Liver (tissue), 3 donors: ENCODE results near the gene DNAJC8.

Experiments used
- ATF3 ChIP-seq: IDR thresholded peaks from 2 replicates; pipeline ENCODE4 v1.6.1; 2016; ENCODE audit warnings: antibody characterized with exemption
- CTCF ChIP-seq: fragments of 150-350 bp; IDR thresholded peaks from 2 replicates; pipeline ENCODE4 v1.5.1; 2017; ENCODE audit warnings: improper control_type of control experiment, low read depth, low read length; ENCODE audit not compliant: missing input control
- EGR1 ChIP-seq, 2 donors: IDR thresholded peaks; 2 replicates each; pipeline ENCODE4 v1.6.1; 2016 to 2018; ENCODE audit warnings: antibody characterized with exemption in 2 of 2, low read depth in 2 of 2
- FOXA1 ChIP-seq: IDR thresholded peaks from 2 replicates; pipeline ENCODE4 v1.6.1; 2016; ENCODE audit warnings: antibody characterized with exemption
- FOXA2 ChIP-seq: IDR thresholded peaks from 2 replicates; pipeline ENCODE4 v1.6.1; 2016; ENCODE audit warnings: antibody characterized with exemption
- HNF4G ChIP-seq: IDR thresholded peaks from 2 replicates; pipeline ENCODE4 v1.6.1; 2016; ENCODE audit warnings: antibody characterized with exemption
- JUND ChIP-seq, 2 donors: IDR thresholded peaks; 2 replicates each; pipeline ENCODE4 v1.6.1; 2016; ENCODE audit warnings: antibody characterized with exemption in 2 of 2
- MAX ChIP-seq: IDR thresholded peaks from 2 replicates; pipeline ENCODE4 v1.6.1; 2016; ENCODE audit warnings: antibody characterized with exemption
- REST ChIP-seq: IDR thresholded peaks from 2 replicates; pipeline ENCODE4 v1.6.1; 2016; ENCODE audit warnings: antibody characterized with exemption, mild to moderate bottlenecking
- RXRA ChIP-seq, 2 donors: IDR thresholded peaks; 2 replicates each; pipeline ENCODE4 v1.6.1; 2017 to 2018; ENCODE audit warnings: antibody characterized with exemption in 2 of 2, mild to moderate bottlenecking in 1 of 2
- SP1 ChIP-seq: IDR thresholded peaks from 2 replicates; pipeline ENCODE4 v1.6.1; 2018; ENCODE audit warnings: antibody characterized with exemption, mild to moderate bottlenecking
- TAF1 ChIP-seq: conservative IDR thresholded peaks from 2 replicates; pipeline ENCODE4 v1.6.1; 2016; ENCODE audit warnings: antibody characterized with exemption, mild to moderate bottlenecking
- YY1 ChIP-seq: IDR thresholded peaks from 2 replicates; pipeline ENCODE4 v1.6.1; 2016; ENCODE audit warnings: antibody characterized with exemption, mild to moderate bottlenecking
- ZBTB33 ChIP-seq: IDR thresholded peaks from 2 replicates; pipeline ENCODE4 v1.6.1; 2016; ENCODE audit warnings: antibody characterized with exemption
- donor health status: healthy.
- donor health status: healthy.

- TF ChIP-seq CTCF (no peak), JUND (IDR thresholded peaks at IDR 0.05) (no peak), RXRA (IDR thresholded peaks at IDR 0.05) (no peak), TAF1 (no peak), SP1 (no peak), YY1 (no peak), EGR1 (IDR thresholded peaks at IDR 0.05; ENCODE audit: low read depth in 2 of 2) (no peak), FOXA1 (no peak), MAX (no peak), REST (no peak), ATF3 (no peak), ZBTB33 (no peak), HNF4G (no peak), FOXA2 (no peak)
These were observed 61.6 kb downstream of the DNAJC8 start for GRCh38 chr1:28171246-28171645.
